Astrocyte of the spinal cord (primary cell): Measurements from ENCODE around the gene ACOT8.
A peak's percentile ranks its signal among the peaks of the same experiment; 100 is the strongest.

Experiments
- DNase-seq: peaks from one replicate; pipeline ENCODE4 v3.0.0; 2011; ENCODE audit warnings: low read depth, low spot score
- H3K4me3 ChIP-seq: 2 replicates; pipeline ENCODE4 v1.5.1; 2011; ENCODE audit warnings: low read depth, mild to moderate bottlenecking, low read length, moderate library complexity
- in situ Hi-C: cut with HindIII; loops from 2 replicates; pipeline ENCODE4 v1.10.0; 2017; ENCODE audit warnings: low sequenced_read_pairs
- TF ChIP-seq, protein P1 (sequence below): IDR thresholded peaks from 2 replicates; pipeline ENCODE4 v1.5.1; 2012; ENCODE audit warnings: low read depth, mild to moderate bottlenecking, low read length, inconsistent platforms

Gene ACOT8

DNA sequence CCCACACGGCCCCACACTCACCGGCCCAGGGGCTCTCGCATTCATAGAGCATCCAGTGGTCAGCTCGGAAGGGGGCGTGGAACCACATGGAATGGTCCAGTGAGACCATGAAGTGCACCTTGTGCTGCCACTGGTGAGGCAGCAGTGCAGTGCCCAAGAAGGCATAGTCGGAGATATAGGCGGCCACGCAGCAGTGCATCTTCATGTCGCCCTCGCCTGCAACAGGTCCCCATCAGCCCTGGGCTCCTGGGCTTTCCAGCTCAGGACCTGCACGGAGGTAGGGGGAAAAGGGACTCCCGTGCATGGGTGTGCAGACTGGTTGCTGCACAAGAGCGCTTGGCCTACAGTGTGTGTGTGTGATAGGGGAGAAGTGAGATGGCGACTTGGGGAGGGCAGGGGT lies 13.7 kb downstream of the ACOT8 start:
- in situ Hi-C loops, result no loop called here
- TF ChIP-seq, protein P1, sequence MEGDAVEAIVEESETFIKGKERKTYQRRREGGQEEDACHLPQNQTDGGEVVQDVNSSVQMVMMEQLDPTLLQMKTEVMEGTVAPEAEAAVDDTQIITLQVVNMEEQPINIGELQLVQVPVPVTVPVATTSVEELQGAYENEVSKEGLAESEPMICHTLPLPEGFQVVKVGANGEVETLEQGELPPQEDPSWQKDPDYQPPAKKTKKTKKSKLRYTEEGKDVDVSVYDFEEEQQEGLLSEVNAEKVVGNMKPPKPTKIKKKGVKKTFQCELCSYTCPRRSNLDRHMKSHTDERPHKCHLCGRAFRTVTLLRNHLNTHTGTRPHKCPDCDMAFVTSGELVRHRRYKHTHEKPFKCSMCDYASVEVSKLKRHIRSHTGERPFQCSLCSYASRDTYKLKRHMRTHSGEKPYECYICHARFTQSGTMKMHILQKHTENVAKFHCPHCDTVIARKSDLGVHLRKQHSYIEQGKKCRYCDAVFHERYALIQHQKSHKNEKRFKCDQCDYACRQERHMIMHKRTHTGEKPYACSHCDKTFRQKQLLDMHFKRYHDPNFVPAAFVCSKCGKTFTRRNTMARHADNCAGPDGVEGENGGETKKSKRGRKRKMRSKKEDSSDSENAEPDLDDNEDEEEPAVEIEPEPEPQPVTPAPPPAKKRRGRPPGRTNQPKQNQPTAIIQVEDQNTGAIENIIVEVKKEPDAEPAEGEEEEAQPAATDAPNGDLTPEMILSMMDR, result no peak
- no peak for DNase-seq
- no peak overlapping the region for H3K4me3 ChIP-seq

- DNase-seq, result no peak
- no peak overlapping the region for H3K4me3 ChIP-seq
- in situ Hi-C loops, result no loop called here
- TF ChIP-seq, protein P1, result no peak
These were observed 14.9 kb downstream of the ACOT8 start for GRCh38 chr20:45842169-45842812.

DNA sequence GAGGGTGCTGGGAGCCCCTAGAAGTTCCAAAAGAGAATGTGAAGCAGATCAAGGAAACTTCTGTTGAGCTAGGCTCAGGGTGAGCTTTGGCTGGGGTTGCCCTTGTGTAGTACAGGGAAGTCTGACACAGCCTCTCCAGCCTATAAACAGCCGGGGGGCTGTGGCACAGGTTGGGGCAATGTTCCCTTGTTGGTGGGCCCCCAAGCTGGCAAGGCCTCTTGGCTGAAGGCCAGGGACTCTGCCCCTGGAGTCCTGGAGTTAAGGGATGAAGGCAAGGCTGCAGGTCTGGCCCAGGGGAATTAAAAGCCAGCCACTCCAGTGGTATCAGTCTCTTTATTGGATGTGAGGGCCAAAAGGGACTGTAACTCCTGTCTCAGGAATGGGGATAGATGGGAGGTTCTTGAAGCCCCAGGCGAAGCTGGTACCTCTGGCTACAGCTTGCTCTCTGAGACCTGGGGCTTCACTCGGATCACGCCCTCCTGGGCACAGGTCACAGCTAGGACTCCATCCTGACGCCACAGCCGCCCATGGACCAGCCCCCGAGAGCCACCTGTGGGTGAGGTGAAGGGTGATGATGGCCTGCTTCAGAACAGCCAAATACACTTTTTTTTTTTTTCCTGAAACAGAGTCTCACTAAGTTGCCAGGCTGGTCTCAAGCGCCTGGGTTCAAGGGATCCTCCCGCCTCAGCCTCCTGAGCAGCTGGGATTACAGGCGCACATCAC lies 15.6 kb downstream of the ACOT8 start:
- in situ Hi-C loops, result no loop called here

GRCh38 chr20:45840700-45841198 lies 16.4 kb downstream of the ACOT8 start:
- H3K4me3 ChIP-seq, result no peak overlapping the region
- in situ Hi-C loops, result no loop called here
- DNase-seq, result no peak
- TF ChIP-seq, protein P1, result no peak

More for the DNA sequence above, 15.6 kb downstream of the ACOT8 start:
- TF ChIP-seq, protein P1, result no peak
- no peak for DNase-seq
- no peak overlapping the region for H3K4me3 ChIP-seq

DNA sequence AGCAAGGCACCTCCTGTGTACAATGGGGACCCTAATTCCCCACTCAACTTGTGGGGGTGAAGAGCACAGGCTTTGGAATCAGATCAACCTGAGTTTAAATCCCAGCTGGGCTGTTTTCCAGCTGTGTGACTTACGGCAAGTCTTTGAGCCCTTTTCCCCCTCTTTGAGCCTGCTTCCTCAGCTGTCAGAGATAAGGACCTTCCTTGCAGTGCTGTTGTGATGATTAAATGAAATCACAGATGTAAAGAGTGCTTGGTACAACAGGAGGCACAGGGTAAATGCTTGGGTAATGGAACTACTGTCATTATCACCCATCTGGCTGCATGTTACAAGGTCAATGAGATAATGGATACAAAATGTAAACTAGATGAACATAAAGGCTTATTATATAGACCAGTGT lies 20.4 kb downstream of the ACOT8 start:
- H3K4me3 ChIP-seq, result no peak overlapping the region
- in situ Hi-C loops, result no loop called here
- DNase-seq, result no peak
- TF ChIP-seq, protein P1, result no peak

DNA sequence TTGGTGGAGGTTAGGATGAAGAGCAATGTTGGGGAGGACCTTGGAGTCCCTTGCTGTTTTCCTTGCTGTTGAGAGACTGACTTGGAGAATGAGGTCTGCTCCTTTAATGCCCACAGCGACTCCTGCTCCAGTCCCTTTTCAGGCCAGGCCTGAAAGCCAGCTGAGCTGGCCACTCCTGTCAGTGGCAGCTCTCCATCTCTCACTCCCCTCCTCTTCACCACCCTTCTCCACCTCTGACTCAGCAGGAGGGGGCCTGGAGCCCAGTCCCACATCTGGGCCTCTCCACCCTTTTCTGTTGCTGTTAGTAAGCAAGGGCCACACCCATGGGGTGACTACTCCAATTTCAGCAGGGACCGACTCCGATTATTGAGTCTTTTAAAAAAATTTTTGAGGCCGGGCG lies 21.4 kb downstream of the ACOT8 start:
- H3K4me3 ChIP-seq, result no peak overlapping the region
- DNase-seq, result peak; percentile 28
- TF ChIP-seq, protein P1, result no peak
- in situ Hi-C loops, result no loop called here
